ENCODE measurements around the gene C1QTNF7. TPM values are rescaled to one million over a fixed set of nuclear protein-coding genes. Genes with fewer than 3 reads are reported as not detected.

C1QTNF7 gene
- total RNA-seq, 2 donors from 2014 or later: 4.4 to 13.8 TPM

Small RNA genes lying within 50 kb of the gene (small RNA-seq; reads per million reads assigned to genes)
- not detected for gene AC007016.1

Other genes starting within 250 kb of the C1QTNF7 start
- gene CC2D2A, start 41.8 kb downstream of the C1QTNF7 start, total RNA-seq: 1 to 10 TPM; 3.6 to 4.9 TPM
- 10 to 100 TPM; 52.4 to 56.0 TPM for gene FBXL5, start 227.3 kb downstream of the C1QTNF7 start, total RNA-seq

Data from body of pancreas (tissue), 2 donors.